ENCODE data around the gene CAMKMT.

DNA sequence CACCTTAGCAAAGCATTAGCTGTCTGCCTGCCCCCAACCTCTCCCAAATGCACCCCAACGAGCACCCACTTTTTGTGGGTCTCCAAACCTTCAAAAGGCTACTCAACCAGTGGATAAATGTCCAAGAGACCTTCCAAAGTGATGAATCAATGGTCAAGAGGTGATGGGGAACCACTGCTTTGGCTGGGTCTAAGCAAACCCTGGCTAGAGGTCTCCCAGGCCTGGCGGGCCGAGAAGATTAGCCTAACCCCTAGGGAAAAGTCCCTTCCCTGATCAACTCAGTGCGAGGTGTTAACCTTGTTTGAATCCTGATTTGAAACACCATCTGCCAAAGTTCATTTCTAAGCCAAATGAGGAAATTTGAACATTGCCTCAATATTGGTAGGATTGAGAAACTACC lies 435.0 kb downstream of the CAMKMT start:
- TF ChIP-seq, protein P1, sequence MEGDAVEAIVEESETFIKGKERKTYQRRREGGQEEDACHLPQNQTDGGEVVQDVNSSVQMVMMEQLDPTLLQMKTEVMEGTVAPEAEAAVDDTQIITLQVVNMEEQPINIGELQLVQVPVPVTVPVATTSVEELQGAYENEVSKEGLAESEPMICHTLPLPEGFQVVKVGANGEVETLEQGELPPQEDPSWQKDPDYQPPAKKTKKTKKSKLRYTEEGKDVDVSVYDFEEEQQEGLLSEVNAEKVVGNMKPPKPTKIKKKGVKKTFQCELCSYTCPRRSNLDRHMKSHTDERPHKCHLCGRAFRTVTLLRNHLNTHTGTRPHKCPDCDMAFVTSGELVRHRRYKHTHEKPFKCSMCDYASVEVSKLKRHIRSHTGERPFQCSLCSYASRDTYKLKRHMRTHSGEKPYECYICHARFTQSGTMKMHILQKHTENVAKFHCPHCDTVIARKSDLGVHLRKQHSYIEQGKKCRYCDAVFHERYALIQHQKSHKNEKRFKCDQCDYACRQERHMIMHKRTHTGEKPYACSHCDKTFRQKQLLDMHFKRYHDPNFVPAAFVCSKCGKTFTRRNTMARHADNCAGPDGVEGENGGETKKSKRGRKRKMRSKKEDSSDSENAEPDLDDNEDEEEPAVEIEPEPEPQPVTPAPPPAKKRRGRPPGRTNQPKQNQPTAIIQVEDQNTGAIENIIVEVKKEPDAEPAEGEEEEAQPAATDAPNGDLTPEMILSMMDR (conservative IDR thresholded peaks at IDR 0.05; ENCODE audit: low read depth, low read length) = no peak
- TF ChIP-seq EZH2phosphoT487 (IDR thresholded peaks at IDR 0.05; ENCODE audit: borderline replicate concordance, low read length) = no peak

Data from PC-3 (cell line).